Gastroesophageal sphincter (tissue), 3 donors: Measurements from ENCODE around the gene PDPN.

Experiments used
- CTCF ChIP-seq, 4 experiments: fragments of 200-600 bp in 2 of 4; fragments of 450-650 bp in 2 of 4; sonication (generic) in 1 of 4; IDR thresholded peaks; one replicate each; pipeline ENCODE4 v1.5.1; 2017 to 2019; ENCODE audit warnings: antibody characterized with exemption in 4 of 4, mild to moderate bottlenecking in 2 of 4, moderate library complexity in 2 of 4
- EP300 ChIP-seq: sonication (generic); formaldehyde crosslinking; IDR thresholded peaks from one replicate; pipeline ENCODE4 v1.6.1; 2017; ENCODE audit warnings: antibody characterized with exemption, mild to moderate bottlenecking
- POLR2A ChIP-seq, 2 donors: fragments of 450-650 bp; IDR thresholded peaks; one replicate each; pipeline ENCODE4 v1.6.1; 2017; ENCODE audit warnings: antibody characterized with exemption in 2 of 2, mild to moderate bottlenecking in 2 of 2, moderate library complexity in 1 of 2

- TF ChIP-seq EP300 (no peak), CTCF (IDR thresholded peaks at IDR 0.05) (no peak), POLR2A (IDR thresholded peaks at IDR 0.05) (no peak)
Measured at GRCh38 chr1:13662493-13662892, 78.9 kb downstream of the PDPN start.
